DND-41 (cell line): ENCODE results near the gene PTGFR.

ENCODE experiments used
- EZH2 ChIP-seq: IDR thresholded peaks from 3 replicates; pipeline ENCODE4 v1.6.1; 2012; ENCODE audit warnings: borderline replicate concordance, low read depth, mild to moderate bottlenecking, moderate library complexity, low read length, inconsistent platforms; ENCODE audit not compliant: severe bottlenecking
- TF ChIP-seq, protein P1 (sequence below): IDR thresholded peaks from 2 replicates; pipeline ENCODE4 v1.5.1; 2012; ENCODE audit warnings: borderline replicate concordance, low read length, moderate library complexity, mild to moderate bottlenecking; ENCODE audit not compliant: poor library complexity, severe bottlenecking; ENCODE audit errors: extremely low read depth

DNA sequence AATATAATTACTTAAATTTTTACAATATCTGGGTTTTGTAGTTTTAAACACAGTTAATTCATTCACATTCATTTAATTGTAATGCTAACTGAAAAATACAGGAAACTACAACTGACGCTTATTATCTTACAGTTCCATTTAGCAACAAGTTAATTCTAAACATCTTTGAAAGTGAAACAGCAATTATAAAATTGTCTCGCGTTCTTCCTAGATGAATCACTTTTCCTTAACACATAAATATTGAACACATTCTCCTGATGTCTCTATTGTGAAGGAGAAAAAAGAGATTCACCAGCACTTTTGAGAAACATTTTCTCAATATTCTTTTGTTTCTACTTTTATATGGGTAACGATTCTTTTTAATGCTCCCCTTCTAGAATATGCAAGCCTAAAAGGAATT lies 6.4 kb downstream of the PTGFR start:
- no peak for TF ChIP-seq EZH2
- TF ChIP-seq, protein P1, sequence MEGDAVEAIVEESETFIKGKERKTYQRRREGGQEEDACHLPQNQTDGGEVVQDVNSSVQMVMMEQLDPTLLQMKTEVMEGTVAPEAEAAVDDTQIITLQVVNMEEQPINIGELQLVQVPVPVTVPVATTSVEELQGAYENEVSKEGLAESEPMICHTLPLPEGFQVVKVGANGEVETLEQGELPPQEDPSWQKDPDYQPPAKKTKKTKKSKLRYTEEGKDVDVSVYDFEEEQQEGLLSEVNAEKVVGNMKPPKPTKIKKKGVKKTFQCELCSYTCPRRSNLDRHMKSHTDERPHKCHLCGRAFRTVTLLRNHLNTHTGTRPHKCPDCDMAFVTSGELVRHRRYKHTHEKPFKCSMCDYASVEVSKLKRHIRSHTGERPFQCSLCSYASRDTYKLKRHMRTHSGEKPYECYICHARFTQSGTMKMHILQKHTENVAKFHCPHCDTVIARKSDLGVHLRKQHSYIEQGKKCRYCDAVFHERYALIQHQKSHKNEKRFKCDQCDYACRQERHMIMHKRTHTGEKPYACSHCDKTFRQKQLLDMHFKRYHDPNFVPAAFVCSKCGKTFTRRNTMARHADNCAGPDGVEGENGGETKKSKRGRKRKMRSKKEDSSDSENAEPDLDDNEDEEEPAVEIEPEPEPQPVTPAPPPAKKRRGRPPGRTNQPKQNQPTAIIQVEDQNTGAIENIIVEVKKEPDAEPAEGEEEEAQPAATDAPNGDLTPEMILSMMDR = no peak
